Left ventricle myocardium inferior (tissue), 1 donor: Measurements from ENCODE around the gene WBP1L. TPM values are rescaled to one million over a fixed set of nuclear protein-coding genes. Genes with fewer than 3 reads are reported as not detected.

Experiments used
- DNase-seq: peaks from one replicate; pipeline ENCODE4 v3.0.0-alpha.2; 2020
- H3K27ac ChIP-seq: fragments of 200-600 bp; replicated peaks from 2 replicates; pipeline ENCODE4 v1.8.0; 2021
- H3K27me3 ChIP-seq: fragments of 200-600 bp; 2 replicates; pipeline ENCODE4 v1.8.0; 2021; ENCODE audit warnings: low read depth
- H3K36me3 ChIP-seq: fragments of 200-600 bp; 2 replicates; pipeline ENCODE4 v1.8.0; 2021
- H3K4me1 ChIP-seq: fragments of 200-600 bp; 2 replicates; pipeline ENCODE4 v1.8.0; 2021
- H3K4me3 ChIP-seq: fragments of 200-600 bp; 2 replicates; pipeline ENCODE4 v1.8.0; 2021; ENCODE audit warnings: mild to moderate bottlenecking, moderate library complexity
- H3K9me3 ChIP-seq: fragments of 200-600 bp; replicated peaks from 2 replicates; pipeline ENCODE4 v1.8.0; 2021
- intact Hi-C: fragments of 100-400 bp; cut with micrococcal nuclease; formaldehyde crosslinking; loops from one replicate; pipeline ENCODE4 v1.11.0; 2022
- total RNA-seq: library from RNA; stranded (reverse); fragmentation: NEBNext Ultra II Directional; extraction: Animal tissue kit (Norgen Biotek cat#: 25700); gene quantifications from one replicate; pipeline ENCODE4 v1.2.1, GENCODE V29; 2021
- TF ChIP-seq, protein P1 (sequence below): fragments of 200-600 bp; IDR thresholded peaks from 2 replicates; pipeline ENCODE4 v1.8.0; 2021; ENCODE audit warnings: antibody characterized with exemption, mild to moderate bottlenecking, borderline replicate concordance
- donor health status: DM: no; HTN: yes; CAD: no; lungs with severe emphysema.

The WBP1L gene
- total RNA-seq, 1 donor from 2014 or later = 22.6 TPM

DNA sequence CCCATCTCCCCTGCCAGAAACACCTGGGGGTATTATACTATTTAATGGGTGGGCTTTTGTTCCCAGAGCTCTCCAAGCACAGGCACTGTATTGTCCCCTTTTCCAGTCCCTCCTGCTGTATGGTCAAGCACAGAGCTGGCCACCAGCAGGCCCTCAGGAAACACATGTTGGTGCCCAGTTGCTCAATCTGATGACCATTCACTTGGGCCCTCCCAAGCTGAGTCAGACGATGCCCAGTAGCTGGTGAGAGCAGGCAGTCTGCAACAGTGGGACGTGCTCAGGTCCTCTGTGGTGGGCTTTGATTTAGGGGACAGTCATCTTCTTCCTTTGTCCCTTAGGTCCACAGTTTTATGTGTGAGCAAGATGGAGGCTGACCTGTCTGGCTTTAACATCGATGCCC is 17.5 kb upstream of the WBP1L start:
- TF ChIP-seq, protein P1, sequence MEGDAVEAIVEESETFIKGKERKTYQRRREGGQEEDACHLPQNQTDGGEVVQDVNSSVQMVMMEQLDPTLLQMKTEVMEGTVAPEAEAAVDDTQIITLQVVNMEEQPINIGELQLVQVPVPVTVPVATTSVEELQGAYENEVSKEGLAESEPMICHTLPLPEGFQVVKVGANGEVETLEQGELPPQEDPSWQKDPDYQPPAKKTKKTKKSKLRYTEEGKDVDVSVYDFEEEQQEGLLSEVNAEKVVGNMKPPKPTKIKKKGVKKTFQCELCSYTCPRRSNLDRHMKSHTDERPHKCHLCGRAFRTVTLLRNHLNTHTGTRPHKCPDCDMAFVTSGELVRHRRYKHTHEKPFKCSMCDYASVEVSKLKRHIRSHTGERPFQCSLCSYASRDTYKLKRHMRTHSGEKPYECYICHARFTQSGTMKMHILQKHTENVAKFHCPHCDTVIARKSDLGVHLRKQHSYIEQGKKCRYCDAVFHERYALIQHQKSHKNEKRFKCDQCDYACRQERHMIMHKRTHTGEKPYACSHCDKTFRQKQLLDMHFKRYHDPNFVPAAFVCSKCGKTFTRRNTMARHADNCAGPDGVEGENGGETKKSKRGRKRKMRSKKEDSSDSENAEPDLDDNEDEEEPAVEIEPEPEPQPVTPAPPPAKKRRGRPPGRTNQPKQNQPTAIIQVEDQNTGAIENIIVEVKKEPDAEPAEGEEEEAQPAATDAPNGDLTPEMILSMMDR = no peak
- no peaks in the 10 kb centered on the region for H3K27me3 ChIP-seq
- peaks cover 10% of the 10 kb centered on the region for H3K4me1 ChIP-seq
- H3K27ac ChIP-seq = no peak overlapping the region
- intact Hi-C loops = loop anchor here (5.0 kb wide), 1 partner anchor 176 kb away; no protein-coding TSS in a partner anchor
- H3K4me3 ChIP-seq = no peak overlapping the region
- no peak for DNase-seq
- H3K36me3 ChIP-seq = no peaks in the 10 kb centered on the region
- no peaks in the 10 kb centered on the region for H3K9me3 ChIP-seq

DNA sequence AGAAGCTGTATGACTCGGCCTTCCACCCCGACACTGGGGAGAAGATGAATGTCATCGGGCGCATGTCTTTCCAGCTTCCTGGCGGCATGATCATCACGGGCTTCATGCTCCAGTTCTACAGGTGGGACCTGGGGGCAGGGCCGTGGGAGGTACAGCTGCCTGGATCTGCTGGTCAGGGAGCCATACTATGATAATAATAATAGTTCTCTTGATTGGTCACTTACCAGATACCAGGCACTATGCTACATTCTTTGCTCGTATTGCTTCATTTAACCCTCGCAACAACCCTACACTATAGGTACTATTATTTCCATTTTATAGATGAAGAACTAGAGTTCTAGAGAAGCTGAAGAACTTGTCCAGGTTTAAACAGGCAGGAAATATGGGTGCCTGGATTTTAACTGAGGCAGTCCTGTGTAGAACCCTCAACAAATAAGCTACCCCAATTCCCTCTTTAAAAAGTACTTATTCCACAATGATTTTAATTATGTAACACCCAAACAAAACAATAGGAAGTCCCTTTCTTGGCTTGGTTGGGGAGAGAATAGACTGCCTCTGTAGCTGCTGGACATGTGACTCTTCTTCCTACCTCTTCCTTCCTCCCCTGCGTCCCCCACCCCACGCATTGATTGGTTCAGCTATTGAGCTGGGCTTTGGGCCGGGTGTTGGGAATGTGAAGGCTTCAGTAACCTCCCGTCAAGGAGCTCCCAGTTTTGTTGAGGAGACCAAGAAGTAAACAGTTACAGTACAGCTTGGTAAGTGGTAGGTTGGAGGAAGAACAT is 16.5 kb upstream of the WBP1L start:
- H3K27ac ChIP-seq = peak overlapping the region; percentile 35
- TF ChIP-seq, protein P1 = no peak

DNA sequence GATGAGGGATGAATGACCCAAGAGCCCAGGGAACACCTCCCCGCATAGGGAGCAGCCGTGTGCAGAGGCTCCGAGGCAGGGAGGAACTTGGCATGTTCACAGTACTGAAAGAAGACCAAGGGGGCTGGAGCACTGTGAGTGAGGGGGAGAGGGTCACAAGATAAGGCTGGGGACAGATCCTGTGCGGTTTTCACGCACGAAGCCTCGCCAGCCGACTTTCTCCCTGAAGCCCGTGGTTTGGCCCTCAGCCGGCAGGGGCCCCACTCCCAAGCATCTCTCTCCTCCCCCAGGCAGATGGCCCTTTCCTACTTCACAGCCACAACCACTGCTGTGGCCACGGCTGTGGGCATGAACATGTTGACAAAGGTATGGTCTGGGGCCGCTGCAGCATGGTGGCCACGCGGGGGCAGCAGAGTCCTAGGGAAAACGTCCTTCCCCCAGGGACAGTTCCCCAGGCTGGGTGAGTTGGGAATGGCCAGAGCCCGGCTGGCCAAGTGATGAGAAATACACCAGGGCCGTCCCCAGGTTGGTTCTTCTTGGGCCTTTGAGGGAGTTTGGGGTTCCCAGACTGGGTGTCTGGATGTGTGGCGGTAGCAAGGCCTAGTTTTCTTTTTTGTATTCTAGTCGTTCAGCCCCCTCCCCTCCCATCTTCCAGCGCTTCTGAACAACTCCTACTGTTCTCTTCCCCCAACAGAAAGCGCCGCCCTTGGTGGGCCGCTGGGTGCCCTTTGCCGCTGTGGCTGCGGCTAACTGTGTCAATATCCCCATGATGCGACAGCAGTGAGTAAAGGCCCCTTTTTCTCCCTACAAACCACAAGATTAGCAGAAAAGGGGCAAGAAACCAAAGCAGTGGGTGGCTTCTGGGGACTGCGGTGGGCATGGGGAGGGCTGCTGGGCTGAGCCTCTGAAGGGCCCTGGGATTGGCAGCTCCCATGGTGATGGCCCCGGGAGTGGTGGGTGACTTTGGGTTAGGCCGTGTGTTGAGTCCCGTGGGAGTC is 14.4 kb upstream of the WBP1L start:
- TF ChIP-seq, protein P1 = peak; percentile 97
- Histone ChIP-seq H3K27me3 (no peaks in the 10 kb centered on the region), H3K4me3 (no peak overlapping the region), H3K9me3 (no peaks in the 10 kb centered on the region), H3K4me1 (peaks cover 10% of the 10 kb centered on the region), H3K36me3 (peaks cover 16% of the 10 kb centered on the region), H3K27ac (no peak overlapping the region)
- intact Hi-C loops = loop anchor here (5.0 kb wide), 1 partner anchor 173 kb away; no protein-coding TSS in a partner anchor
- peak; percentile 87 for DNase-seq

More for the DNA sequence above, 16.5 kb upstream of the WBP1L start:
- DNase-seq = no peak
- peaks cover 4% of the 10 kb centered on the region for H3K36me3 ChIP-seq
- peak overlapping the region; percentile 32 for H3K4me3 ChIP-seq
- no peaks in the 10 kb centered on the region for H3K27me3 ChIP-seq
- intact Hi-C loops = loop anchor here (5.0 kb wide), 1 partner anchor 175 kb away; no protein-coding TSS in a partner anchor
- no peaks in the 10 kb centered on the region for H3K9me3 ChIP-seq
- H3K4me1 ChIP-seq = peaks cover 10% of the 10 kb centered on the region

DNA sequence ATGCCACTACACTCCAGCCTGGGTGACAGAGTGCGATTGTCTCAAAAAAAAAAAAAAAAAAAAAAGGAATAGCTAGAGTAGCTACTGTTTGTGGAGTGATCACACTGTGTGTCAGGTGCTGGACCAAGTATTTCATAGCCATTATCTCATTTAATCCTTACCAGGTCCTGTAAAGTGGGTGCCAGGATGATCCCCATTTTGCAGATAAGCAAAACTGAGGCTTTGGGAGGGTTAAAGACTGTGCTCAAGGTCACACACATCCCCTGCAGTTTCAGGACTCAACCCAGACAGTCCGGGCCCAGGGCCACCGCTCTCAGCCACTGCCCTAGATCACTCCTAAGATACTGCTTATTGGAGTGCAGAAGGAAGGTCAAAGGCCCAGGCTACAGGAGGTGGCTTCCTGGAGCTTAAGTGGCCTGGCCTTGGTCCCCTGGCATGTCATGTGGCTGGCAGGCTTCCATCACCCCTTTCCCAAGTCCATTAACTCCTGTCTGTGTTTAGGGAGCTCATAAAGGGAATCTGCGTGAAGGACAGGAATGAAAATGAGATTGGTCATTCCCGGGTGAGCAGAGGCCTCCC is 12.4 kb upstream of the WBP1L start:
- H3K9me3 ChIP-seq = no peaks in the 10 kb centered on the region
- H3K4me1 ChIP-seq = peaks cover 10% of the 10 kb centered on the region
- intact Hi-C loops = no loop called here
- TF ChIP-seq, protein P1 = no peak
- H3K27ac ChIP-seq = no peak overlapping the region
- no peaks in the 10 kb centered on the region for H3K27me3 ChIP-seq
- H3K36me3 ChIP-seq = peaks cover 16% of the 10 kb centered on the region
- no peak overlapping the region for H3K4me3 ChIP-seq
- no peak for DNase-seq

DNA sequence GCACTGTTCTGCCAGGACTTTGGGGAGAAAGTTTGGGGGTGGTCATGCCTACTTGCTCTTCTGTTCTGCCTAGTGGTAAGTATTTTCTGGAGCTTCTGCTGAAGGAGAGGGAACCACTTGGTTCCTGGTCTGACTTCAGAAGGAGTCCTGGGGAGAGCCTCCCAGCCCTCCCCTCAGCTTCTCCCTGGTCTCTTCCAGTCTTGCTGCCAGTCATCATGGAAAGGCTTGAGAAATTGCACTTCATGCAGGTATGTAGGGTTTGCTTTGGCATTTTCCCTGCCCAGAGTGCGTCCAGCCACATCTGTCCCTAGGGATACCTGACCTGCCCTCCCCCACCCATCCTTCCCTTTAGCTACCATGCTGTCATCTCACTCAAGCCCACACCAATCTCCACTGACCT is 11.1 kb upstream of the WBP1L start:
- Histone ChIP-seq H3K4me1 (peaks cover 10% of the 10 kb centered on the region), H3K4me3 (no peak overlapping the region), H3K27ac (no peak overlapping the region), H3K36me3 (peaks cover 16% of the 10 kb centered on the region), H3K9me3 (no peaks in the 10 kb centered on the region), H3K27me3 (no peaks in the 10 kb centered on the region)
- intact Hi-C loops = no loop called here
- TF ChIP-seq, protein P1 = no peak
- DNase-seq = no peak
